ENCODE measurements around the gene EVI2A. TPM values are rescaled to one million over a fixed set of nuclear protein-coding genes. Genes with fewer than 3 reads are reported as not detected.
"Not testable (repeated sequence)": the region's sequence is repeated elsewhere in the genome, so short reads cannot be mapped to it uniquely, and the experiment has no call there.

The EVI2A gene
- total RNA-seq, 1 donor from 2014 or later: not detected

- DNase-seq (ENCODE audit: low spot score): no peak
- H3K27me3 Mint-ChIP-seq (ENCODE audit: unreplicated experiment): no peaks in the 10 kb centered on the region
- no peak for TF ChIP-seq CTCF (IDR thresholded peaks at IDR 0.05; ENCODE audit: unreplicated experiment)
- no peaks in the 10 kb centered on the region for H3K9me3 Mint-ChIP-seq (ENCODE audit: unreplicated experiment)
- no peak overlapping the region for H3K4me3 Mint-ChIP-seq (ENCODE audit: unreplicated experiment)
- H3K4me1 Mint-ChIP-seq (ENCODE audit: unreplicated experiment): no peaks in the 10 kb centered on the region
- H3K27ac Mint-ChIP-seq (ENCODE audit: unreplicated experiment): no peak overlapping the region
- peaks cover 19% of the 10 kb centered on the region for H3K36me3 Mint-ChIP-seq (ENCODE audit: low read depth, unreplicated experiment)
These were observed 35.7 kb upstream of the EVI2A start for GRCh38 chr17:31357091-31357490.

- Mint-ChIP-seq H3K36me3 (ENCODE audit: low read depth, unreplicated experiment) (peaks cover 15% of the 10 kb centered on the region), H3K27me3 (ENCODE audit: unreplicated experiment) (no peaks in the 10 kb centered on the region), H3K27ac (ENCODE audit: unreplicated experiment) (no peak overlapping the region), H3K4me1 (ENCODE audit: unreplicated experiment) (no peaks in the 10 kb centered on the region), H3K9me3 (ENCODE audit: unreplicated experiment) (no peaks in the 10 kb centered on the region), H3K4me3 (ENCODE audit: unreplicated experiment) (no peak overlapping the region)
- no peak for DNase-seq (ENCODE audit: low spot score)
- TF ChIP-seq CTCF (IDR thresholded peaks at IDR 0.05; ENCODE audit: unreplicated experiment): no peak
These were observed 34.5 kb upstream of the EVI2A start for GRCh38 chr17:31355935-31356334.

GRCh38 chr17:31349454-31349853 is 28.0 kb upstream of the EVI2A start:
- no peaks in the 10 kb centered on the region for H3K27me3 Mint-ChIP-seq (ENCODE audit: unreplicated experiment)
- no peak for TF ChIP-seq CTCF (IDR thresholded peaks at IDR 0.05; ENCODE audit: unreplicated experiment)
- H3K27ac Mint-ChIP-seq (ENCODE audit: unreplicated experiment): no peak overlapping the region
- H3K9me3 Mint-ChIP-seq (ENCODE audit: unreplicated experiment): no peaks in the 10 kb centered on the region
- DNase-seq (ENCODE audit: low spot score): no peak
- H3K36me3 Mint-ChIP-seq (ENCODE audit: low read depth, unreplicated experiment): peaks cover 14% of the 10 kb centered on the region
- H3K4me3 Mint-ChIP-seq (ENCODE audit: unreplicated experiment): no peak overlapping the region
- H3K4me1 Mint-ChIP-seq (ENCODE audit: unreplicated experiment): no peaks in the 10 kb centered on the region

GRCh38 chr17:31345191-31345747 is 23.8 kb upstream of the EVI2A start:
- H3K36me3 Mint-ChIP-seq (ENCODE audit: low read depth, unreplicated experiment): peaks cover 11% of the 10 kb centered on the region
- not testable (repeated sequence) for H3K9me3 Mint-ChIP-seq (ENCODE audit: unreplicated experiment); H3K4me3 Mint-ChIP-seq (ENCODE audit: unreplicated experiment); DNase-seq (ENCODE audit: low spot score); H3K4me1 Mint-ChIP-seq (ENCODE audit: unreplicated experiment); H3K27me3 Mint-ChIP-seq (ENCODE audit: unreplicated experiment); H3K27ac Mint-ChIP-seq (ENCODE audit: unreplicated experiment)

GRCh38 chr17:31339906-31340661 is 18.7 kb upstream of the EVI2A start:
- peaks cover 18% of the 10 kb centered on the region for H3K36me3 Mint-ChIP-seq (ENCODE audit: low read depth, unreplicated experiment)
- H3K9me3 Mint-ChIP-seq (ENCODE audit: unreplicated experiment): no peaks in the 10 kb centered on the region
- H3K27ac Mint-ChIP-seq (ENCODE audit: unreplicated experiment): no peak overlapping the region
- no peaks in the 10 kb centered on the region for H3K4me1 Mint-ChIP-seq (ENCODE audit: unreplicated experiment)
- DNase-seq (ENCODE audit: low spot score): no peak
- TF ChIP-seq CTCF (IDR thresholded peaks at IDR 0.05; ENCODE audit: unreplicated experiment): no peak
- no peak overlapping the region for H3K4me3 Mint-ChIP-seq (ENCODE audit: unreplicated experiment)
- H3K27me3 Mint-ChIP-seq (ENCODE audit: unreplicated experiment): no peaks in the 10 kb centered on the region
